Hematopoietic multipotent progenitor cell (in vitro differentiated cells): Measurements from ENCODE around the gene KCNIP2. TPM values are rescaled to one million over a fixed set of nuclear protein-coding genes. Genes with fewer than 3 reads are reported as not detected.

Source experiments
- DNase-seq, 3 donors: peaks; one replicate each; pipeline ENCODE4 v3.0.0-alpha.2; 2011 to 2015; ENCODE audit warnings: low read depth in 2 of 3, low spot score in 2 of 3
- total RNA-seq: library from RNA; depleted of rRNA; stranded (reverse); fragments of >200 nt; gene quantifications from one replicate; pipeline ENCODE4 v1.2.3, GENCODE V29; 2012

KCNIP2 gene
- total RNA-seq, 1 donor = 0.27 TPM

DNA sequence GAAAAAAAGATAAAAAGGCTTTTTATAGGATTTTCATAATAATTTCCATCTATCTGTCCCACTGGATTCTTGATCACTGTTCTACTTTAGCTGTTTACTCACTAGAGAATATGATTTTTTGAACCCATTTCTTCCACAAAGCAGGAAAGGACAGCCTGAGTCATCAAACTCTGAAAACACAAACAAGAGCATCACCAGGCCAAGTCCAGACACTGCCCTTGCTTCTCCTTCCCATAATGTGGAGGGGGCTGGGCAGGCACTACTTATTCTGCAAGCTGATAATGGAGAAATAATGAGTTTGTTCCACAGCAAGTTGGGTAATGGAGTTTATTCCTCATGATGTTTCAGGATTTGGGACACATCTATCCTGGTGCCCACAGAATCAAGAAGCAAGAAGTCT lies 13.0 kb upstream of the KCNIP2 start:
- DNase-seq = no peak

DNA sequence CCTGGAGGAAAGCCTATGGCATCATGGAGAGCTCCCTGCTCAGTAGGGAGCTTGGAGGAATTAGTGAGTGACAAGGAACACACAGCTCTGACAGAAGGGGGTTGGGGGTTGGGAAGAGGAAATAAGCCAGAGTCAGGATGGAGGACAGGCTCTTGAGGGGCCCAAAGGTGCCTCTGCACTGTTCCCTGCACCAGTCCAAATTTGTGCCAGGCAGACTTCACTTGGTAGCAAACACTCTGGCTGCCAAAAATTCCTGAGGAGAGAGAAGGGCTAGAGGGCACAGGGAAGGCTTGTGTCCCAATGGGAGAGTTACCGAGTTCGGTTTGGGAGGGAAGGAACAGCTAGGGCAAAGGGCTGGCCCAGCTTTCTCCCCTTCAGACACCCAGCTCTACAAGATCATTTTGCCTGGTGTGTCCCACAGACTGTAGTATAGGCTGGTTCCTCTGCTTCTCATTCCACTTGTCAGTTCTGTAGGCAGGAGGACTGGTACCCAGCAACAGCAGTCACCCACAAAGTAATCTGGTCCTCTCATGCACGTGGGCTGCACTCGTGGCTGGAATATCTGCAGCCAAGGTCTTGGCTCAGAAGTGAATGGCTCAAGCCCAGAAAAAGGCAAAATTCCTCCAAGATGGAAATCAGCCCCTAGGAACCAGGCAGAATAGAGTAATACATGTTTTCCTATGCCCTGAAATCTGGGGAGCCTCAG lies 8.0 kb upstream of the KCNIP2 start:
- no peak for DNase-seq

DNA sequence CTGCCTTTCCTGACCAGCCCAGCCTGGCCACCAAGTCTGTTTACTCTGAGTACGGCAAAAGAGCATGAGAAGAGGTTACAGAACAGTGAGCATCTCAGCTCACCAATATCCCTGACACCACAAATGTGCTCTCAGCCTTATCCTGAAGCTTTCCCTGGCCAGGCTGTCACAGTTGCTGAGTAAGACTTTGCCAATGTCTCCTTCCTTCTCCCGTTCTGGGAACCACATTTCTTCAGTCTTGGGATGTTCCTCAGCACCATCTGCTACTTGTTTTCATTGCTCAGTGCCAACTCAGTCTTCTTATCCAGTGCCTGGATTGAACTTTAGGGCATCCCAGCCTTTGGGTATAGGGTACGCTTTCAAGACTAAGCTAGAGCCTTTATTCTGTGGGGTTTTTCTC lies 7.1 kb upstream of the KCNIP2 start:
- DNase-seq = no peak

DNA sequence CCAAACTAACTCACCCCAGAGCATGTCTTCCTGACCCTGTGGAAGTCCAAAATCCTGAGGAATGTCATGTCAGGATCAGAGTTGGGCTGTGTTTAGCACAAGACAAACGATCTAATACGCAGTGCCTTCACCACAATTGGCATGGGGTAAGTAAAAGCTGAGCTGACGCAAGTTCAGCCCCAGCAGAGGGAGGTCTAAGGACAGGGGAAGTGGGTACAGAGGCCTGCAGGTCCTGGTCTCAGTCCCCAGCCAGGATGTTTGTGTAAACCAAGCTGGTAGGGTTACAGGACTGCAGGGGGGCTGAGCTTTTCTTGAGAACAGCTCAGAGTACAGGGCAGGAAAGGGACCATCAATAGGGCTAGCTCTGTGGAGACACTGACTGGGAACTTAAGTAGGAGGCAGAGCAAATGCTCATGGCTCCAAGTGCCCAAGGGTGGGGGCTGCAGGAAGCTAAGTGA lies 5.3 kb upstream of the KCNIP2 start:
- DNase-seq = no peak

DNA sequence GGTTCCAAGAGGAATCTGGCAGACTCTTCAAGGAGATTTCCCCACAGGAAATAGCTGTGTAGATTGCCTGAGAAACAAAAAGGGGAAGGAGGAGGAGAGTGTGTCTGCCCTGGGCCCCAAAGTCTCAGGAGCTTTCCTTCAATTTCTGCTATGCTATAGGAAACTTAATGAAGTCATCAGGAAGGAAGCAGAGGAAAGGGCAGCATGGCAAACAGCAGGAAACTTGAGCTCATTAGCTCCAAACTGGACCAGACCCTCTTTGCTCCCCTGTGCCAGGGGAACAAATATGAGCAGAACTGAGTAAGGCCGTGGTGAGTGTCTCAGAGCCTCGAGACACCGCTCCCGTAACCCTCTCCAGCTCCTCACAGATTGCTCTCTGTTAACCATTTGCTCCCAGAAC lies 4.8 kb upstream of the KCNIP2 start:
- no peak for DNase-seq

DNA sequence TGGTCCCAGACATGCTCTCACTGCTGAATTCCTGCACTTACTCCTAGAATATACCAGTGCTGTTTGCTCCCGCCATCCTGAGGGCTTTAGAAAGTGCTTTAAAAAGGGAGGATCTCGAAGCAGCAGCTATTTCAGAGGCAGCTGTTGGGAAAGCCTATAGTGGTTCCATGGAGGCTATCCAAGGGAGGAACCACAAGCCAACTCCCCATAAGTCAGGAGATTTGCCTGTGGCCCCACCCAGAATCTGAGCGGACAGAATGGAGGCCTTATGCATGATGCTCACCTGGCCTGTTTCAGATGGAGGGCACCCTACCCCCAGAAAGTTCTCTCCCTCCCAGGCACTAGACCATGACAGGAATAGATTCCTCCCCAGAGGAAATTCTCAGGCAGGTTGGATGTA lies 2.3 kb upstream of the KCNIP2 start:
- no peak for DNase-seq

DNA sequence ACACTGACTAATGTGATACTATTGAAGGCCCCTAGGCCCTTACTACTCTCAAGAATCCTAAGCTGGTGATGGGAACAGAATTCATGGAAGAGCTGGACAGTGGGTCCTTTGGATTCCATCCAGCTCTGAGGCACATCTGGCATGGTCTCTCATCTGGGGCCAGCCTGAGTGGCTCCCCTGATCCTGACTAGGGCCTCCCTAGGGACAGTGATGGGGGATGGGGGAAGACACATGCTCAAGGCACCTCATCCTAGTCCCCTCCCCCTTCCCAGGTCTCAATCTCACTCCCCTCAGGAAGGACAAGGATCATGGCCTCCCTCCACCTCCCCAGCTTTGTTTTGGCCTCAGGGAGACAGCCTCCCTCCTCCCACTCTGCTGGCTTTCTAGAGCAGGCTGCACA lies 1.8 kb downstream of the KCNIP2 start:
- DNase-seq = no peak

DNA sequence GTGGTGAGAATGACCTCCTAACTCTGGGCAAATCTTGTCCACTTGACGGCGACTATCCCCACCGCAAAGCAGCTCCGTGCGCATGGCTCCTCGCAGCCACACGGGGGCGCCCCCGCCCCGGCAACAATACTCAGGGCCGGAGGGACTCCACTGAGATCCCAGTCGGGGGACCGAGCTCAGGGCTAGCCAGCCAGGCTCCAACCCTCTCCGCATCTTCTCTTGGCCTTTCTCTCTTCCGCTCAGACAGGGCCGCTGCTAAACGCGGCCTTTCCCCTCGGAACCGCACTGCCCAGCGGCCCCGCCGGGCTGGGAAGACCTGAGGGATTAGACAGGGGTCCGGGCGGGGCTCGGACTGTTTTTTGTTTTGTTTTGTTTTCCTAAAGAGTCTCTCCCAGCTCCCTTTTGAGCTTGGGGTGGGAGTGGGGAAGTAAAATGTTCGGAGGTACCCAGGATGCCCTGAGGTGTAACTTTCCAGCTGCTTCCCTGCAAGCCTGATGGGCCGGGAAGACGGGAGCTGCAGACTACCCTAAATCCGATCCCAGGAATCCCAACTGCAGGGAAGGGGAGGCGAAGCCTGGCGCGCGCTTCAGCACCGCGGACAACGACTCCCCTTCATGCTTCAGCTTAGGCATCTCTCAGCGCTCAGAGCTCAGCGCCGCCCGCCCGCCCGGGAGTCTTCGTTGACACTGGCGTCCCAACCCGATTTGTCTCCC lies 2.7 kb downstream of the KCNIP2 start:
- peak; percentile 49 to 86 (median 81) for DNase-seq

DNA sequence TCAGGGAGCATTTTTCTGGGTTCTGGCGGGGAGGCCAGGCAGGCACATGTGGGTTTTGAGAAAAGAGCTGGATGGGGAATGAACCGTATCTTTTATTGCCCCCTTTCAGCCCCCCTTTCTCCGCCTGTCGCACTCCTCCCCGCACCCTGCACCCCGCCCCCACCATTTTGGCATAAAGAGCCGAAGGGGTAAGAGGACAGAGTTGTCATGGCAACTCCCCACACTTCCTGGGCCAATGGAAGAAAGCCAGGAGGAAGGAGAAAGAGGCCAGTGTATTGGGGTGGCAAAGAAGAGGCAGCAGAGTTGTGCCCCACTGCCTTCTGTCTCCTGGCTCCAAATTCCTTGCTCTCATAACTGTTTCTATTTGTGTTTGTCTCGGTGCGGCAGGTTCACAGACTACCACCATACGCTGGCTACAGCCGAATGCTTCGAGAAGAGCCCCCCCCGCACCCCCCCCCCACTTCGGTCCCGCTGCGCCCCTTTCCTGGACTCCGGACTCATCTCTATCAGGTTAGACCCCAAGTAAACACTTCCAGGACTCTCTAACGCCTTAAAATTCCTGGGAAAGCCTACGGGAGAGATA lies 3.4 kb downstream of the KCNIP2 start:
- no peak for DNase-seq

DNA sequence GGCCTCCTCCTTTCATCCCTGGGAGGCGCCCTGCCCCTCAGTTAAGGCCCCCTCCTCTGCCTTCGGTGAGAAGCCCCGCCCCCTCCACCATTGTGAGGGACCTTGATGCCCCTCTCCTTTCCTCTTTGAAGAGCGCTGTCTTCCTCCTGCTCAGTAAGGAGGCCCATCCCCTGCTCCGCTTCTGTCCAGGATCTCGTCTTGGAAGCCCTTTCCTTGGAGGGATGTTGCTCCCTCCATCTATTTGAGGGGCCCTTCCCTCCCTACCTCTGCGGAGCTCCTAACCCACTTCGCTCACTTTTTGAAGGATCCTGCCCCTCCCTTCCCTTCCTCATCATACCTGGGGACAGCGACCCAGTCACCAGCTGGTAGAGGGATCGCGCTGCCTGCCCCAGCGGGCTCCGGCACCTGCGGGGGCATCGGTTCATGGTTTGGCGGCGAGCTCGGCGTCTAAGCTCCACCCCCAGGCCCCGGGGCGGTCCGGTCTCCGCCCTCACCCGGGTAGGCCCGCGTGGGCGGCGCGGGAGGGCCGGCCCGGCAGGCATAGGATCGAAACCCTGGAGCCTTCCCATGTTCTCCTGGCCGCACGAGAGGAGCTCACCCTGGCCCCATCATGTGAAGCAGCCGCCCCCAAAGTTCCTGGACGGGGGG lies 4.1 kb downstream of the KCNIP2 start:
- DNase-seq = peak in 2 of 3 donors; percentile 40 to 50

DNA sequence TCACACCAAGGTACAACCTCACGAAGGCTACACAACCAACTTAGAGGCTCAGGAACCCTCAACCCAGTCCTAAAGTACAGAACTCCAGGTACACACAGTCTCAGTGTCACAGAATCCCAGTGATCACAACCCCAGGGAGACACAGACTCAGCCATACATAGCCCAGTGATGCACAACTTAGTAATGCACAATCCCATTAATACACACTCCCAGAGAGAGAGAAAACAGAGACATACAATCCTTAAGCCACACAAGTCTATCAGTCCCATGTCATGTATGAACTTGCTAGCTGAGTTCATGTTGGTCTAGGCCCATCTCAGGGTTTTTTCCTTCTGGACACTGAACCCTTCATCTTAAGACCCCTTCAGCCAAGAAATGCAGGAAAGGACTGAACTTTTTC lies 4.6 kb downstream of the KCNIP2 start:
- no peak for DNase-seq

DNA sequence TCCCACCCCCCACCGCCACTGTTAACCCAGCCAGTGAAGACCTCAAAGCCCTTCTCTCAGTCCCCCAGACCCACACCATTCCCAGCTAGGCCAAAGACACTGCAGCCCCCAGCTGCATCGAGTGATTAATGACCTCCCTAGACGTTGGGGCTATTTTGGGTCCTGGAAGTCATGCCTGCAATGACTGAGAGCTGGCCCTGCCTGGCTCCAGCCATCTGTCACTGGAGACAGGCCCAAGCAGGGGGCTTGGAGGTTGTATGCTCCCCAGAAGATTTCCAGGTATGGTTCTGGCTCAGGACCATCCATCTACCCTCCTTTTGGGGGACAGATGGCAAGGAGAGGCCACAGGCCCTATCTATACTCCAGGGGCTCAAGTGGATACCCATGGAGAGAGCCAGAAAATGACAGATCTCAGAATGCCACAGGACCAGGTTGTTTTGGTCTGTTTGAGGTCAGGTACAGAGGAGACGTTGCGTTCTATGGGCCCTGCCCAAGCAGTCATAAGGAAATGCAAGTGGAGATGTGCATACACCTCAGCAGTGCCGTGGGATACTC lies 5.1 kb downstream of the KCNIP2 start:
- DNase-seq = no peak

DNA sequence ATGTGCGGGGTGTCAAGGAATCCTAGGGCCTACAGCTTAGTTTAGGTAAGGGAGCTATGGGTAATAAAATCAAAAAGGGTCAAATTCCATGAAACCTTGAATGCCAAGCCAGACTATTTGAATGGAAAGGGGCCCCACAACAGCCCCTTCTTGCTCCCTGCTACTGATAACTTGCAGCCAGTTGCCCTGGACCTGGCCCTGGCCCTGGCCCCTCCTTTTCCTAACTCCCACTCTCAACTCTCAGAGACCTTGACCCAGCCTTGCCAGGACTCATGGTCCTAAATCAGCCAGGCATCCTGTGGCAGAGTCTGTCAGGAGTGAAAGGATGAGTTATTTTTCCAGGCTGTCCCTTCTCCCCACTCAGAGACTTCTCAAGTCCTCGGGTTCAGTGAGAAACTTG lies 5.9 kb downstream of the KCNIP2 start:
- no peak for DNase-seq

DNA sequence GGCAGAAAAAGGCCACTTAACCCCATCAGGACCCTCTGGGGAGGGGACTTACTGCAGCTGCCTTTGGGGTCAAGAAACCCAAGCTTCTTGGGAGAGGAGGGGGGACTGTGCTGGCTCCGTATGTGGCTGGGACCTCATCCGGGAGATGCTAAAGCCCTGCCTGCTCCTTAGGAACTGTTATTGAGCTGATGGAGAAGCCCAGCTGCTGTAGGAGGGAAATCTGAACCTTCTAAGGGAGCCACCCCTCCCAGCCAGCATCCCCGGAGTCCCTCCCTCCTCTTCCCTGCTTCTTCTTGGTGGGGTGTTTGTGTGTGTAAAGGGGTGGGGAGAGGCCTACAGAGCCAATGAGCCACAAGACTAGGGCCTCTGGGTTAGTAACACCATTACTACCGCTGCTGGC lies 8.2 kb downstream of the KCNIP2 start:
- DNase-seq = no peak

DNA sequence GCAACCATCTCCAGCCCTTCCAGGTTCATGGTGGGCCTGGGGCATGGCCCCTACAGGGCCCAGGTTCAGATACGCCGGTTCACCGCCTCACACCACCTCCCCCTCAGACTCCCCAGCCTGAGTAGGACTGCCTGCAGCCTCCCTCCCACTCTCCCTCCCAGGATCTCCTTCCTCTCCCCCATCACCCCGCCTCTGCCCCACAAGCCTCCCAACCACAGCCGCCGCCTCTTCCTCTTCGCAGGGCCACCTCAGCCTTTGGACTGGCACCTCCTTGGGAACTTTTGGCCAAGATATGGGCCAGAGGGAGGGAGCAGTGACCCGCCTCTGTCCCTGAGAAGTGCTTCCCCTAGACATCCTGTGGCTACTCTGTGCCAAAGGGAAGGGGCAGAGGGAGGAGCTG lies 9.3 kb downstream of the KCNIP2 start:
- DNase-seq = peak in 1 of 3 donors; percentile 38

DNA sequence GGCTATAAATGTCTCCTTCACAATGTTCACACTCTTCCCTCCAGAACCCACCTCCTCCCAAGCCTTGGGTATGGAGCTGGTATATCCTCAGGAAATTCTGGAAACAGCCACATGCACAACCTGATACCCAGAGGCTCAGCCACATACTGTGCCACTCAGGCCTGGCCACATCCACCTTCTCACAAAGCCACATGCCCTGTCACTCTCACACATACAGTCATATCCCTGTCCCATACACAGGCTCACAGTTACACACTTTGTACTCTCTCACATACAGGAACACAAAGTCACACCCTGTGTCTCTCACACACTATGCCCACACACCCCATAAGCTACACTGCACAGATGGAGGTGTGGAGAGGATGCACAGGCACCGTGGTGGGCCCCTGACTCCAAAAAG lies 10.1 kb downstream of the KCNIP2 start:
- DNase-seq = no peak

DNA sequence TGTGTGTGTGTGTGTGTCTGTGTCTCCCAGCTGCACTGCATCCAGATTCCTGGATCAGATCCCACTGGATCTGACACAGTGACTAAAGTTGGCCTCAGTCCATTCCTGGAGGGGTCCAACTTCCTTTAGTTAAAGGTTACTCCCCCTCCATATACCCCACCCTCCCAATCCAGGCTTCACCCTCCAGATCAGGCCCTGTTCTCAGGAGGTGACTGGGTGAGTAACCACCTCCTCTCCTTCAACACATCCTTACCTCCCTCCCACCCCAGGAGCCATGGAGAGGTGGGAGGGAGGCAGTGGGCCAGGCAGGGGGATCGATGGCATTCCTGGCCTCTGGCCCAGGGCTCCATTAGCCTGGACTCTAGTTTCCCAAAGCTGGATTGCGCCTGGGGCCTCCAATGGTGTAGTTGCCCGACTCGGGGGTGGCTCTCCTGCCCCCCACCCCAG lies 11.3 kb downstream of the KCNIP2 start:
- DNase-seq = no peak

DNA sequence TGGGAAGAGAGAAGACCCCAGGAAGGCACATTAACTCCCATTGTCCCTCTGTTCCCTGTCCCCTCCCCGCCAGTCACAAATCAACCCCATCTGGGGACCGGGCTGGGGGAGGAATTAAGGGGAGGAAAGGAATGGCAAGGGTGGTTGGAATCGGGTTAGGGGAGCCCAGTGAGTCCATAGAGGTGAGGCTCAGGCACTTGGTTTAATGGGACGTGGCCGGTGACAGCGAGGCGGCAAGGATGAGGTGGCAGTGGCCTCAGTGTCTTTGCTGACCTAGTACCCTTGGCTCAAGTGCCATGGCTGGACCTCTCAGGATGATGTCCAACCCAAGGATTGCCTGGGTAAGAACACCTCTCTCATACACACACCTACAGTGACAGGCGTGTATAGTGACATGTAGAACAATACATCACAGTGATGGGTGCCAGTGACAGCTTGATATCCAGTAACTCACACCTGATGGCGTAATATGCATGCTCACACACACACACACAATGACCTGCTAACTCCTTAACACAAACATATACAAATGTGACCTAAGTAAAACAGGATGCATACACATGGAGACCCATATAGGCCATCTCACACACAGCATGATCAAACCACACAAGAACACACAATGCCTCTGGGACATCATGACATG lies 12.3 kb downstream of the KCNIP2 start:
- no peak for DNase-seq

DNA sequence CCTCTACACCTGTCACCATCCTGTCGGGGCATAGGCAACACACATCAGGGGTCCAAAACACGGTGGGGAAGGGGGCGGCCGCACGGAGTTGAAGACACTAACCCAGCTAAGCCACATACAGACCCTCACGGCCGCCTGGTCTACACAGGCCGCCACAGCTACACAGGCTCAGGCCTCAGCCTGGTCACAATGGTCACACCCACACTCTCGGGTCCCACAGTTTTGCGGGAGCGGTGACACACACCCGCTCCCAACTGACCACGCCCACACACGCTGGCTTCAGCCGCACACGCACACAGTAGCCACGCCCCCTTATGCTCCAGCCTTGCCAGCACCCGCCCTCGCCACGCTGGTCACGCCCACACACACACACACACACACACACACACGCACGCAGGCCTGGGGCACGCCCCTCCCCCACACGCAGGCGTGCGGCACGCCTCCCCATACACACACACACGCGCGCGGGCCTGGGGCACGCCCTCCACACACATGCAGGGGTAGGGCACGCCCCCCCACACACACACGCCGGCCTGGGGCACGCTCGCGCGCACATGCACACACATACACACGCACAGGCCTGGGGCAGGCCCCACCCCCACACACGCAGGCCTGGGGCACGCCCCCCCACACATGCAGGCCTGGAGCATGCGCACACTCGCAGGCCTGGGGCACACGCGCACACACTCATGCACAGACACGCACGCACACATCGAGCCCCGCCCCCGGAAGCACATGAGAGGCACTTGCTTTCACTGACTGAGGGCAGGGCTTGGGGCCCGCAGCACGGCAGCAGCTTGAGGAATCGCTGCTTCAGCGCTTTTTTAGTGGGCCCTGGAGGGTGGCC lies 13.1 kb downstream of the KCNIP2 start:
- peak; percentile 92 to 97 (median 95) for DNase-seq
